Measurements from ENCODE around the gene CTAGE9.

- no peak for TF ChIP-seq CTCF (IDR thresholded peaks at IDR 0.05)
- no peak for TF ChIP-seq POLR2A (IDR thresholded peaks at IDR 0.05)
Measured at GRCh38 chr6:131741688-131742393, 31.0 kb upstream of the CTAGE9 start.
